GM12878 (cell line): Measurements from ENCODE around the gene ZNF689.

Experiments
- FOS ChIP-seq: IDR thresholded peaks from 3 replicates; pipeline ENCODE4 v1.6.1; 2011; ENCODE audit warnings: borderline replicate concordance; ENCODE audit not compliant: insufficient read length; ENCODE audit errors: extremely low read depth
- POLR2A ChIP-seq: IDR thresholded peaks from 2 replicates; pipeline ENCODE4 v1.6.1; 2011; ENCODE audit warnings: low read depth, mild to moderate bottlenecking, low read length

- no peak for TF ChIP-seq POLR2A
- no peak for TF ChIP-seq FOS
Observed at GRCh38 chr16:30647274-30647571, 37.0 kb upstream of the ZNF689 start.
